Activated CD8-positive, alpha-beta memory T cell treated with anti-CD3 and anti-CD28 coated beads for 1 hour (primary cell): ENCODE data around the gene ACBD3.

Experiments
- DNase-seq, 2 donors: peaks; one replicate each; pipeline ENCODE4 v3.0.0-alpha.2; 2020; ENCODE audit warnings: low read depth in 1 of 2; ENCODE audit errors: extremely low read depth in 1 of 2

ACBD3 gene

GRCh38 chr1:226202246-226202645, 15.7 kb upstream of the ACBD3 start:
- no peak for DNase-seq

- no peak for DNase-seq
Observed at GRCh38 chr1:226201029-226201593, 14.6 kb upstream of the ACBD3 start.

- DNase-seq, result no peak
Observed at GRCh38 chr1:226199971-226200370, 13.4 kb upstream of the ACBD3 start.

- DNase-seq, result no peak
Observed at GRCh38 chr1:226195144-226195543, 8.6 kb upstream of the ACBD3 start.

- no peak for DNase-seq
Observed at GRCh38 chr1:226187380-226187779, 839 bp upstream of the ACBD3 start.

- no peak for DNase-seq
Observed at GRCh38 chr1:226187019-226187322, 430 bp upstream of the ACBD3 start.

- no peak for DNase-seq
Observed at GRCh38 chr1:226185141-226186036, 1.2 kb downstream of the ACBD3 start.

GRCh38 chr1:226181996-226182714, 4.4 kb downstream of the ACBD3 start:
- DNase-seq, result no peak

GRCh38 chr1:226176870-226177269, 9.7 kb downstream of the ACBD3 start:
- no peak for DNase-seq

- no peak for DNase-seq
Observed at GRCh38 chr1:226172589-226172988, 14.0 kb downstream of the ACBD3 start.

- DNase-seq, result no peak
Observed at GRCh38 chr1:226166341-226166740, 20.2 kb downstream of the ACBD3 start.

- no peak for DNase-seq
Observed at GRCh38 chr1:226164154-226164553, 22.4 kb downstream of the ACBD3 start.

GRCh38 chr1:226162898-226163297, 23.6 kb downstream of the ACBD3 start:
- no peak for DNase-seq

GRCh38 chr1:226158983-226159382, 27.6 kb downstream of the ACBD3 start:
- no peak for DNase-seq

GRCh38 chr1:226158457-226158856, 28.1 kb downstream of the ACBD3 start:
- DNase-seq, result no peak

GRCh38 chr1:226157761-226158316, 28.7 kb downstream of the ACBD3 start:
- DNase-seq, result no peak

GRCh38 chr1:226154593-226154992, 31.9 kb downstream of the ACBD3 start:
- DNase-seq, result no peak

GRCh38 chr1:226149806-226150205, 36.7 kb downstream of the ACBD3 start:
- DNase-seq, result no peak

- no peak for DNase-seq
Observed at GRCh38 chr1:226148121-226148648, 38.4 kb downstream of the ACBD3 start.

GRCh38 chr1:226144045-226144444, 42.5 kb downstream of the ACBD3 start:
- DNase-seq, result no peak

- no peak for DNase-seq
Observed at GRCh38 chr1:226135709-226136108, 50.8 kb downstream of the ACBD3 start.
